HEK293 (cell line): Measurements from ENCODE around the gene SPTBN2.

Experiments
- EGR2 ChIP-seq: fragments of 450-650 bp; formaldehyde crosslinking; IDR thresholded peaks from 2 replicates; pipeline ENCODE4 v1.5.1; 2016; ENCODE audit warnings: low read depth, missing biosample characterization, missing genetic modification characterization
- GLIS1 ChIP-seq: fragments of 450-650 bp; formaldehyde crosslinking; IDR thresholded peaks from 2 replicates; pipeline ENCODE4 v1.5.1; 2016; ENCODE audit warnings: missing biosample characterization, missing genetic modification characterization
- KLF10 ChIP-seq: fragments of 450-650 bp; IDR thresholded peaks from 2 replicates; pipeline ENCODE4 v1.5.1; 2018; ENCODE audit warnings: missing biosample characterization, mild to moderate bottlenecking, missing genetic modification characterization
- MYNN ChIP-seq: fragments of 450-650 bp; formaldehyde crosslinking; IDR thresholded peaks from 2 replicates; pipeline ENCODE4 v1.5.1; 2016; ENCODE audit warnings: missing biosample characterization, missing genetic modification characterization, borderline replicate concordance
- OSR2 ChIP-seq: fragments of 450-650 bp; formaldehyde crosslinking; IDR thresholded peaks from 2 replicates; pipeline ENCODE4 v1.5.1; 2016; ENCODE audit warnings: missing biosample characterization, missing genetic modification characterization
- SCRT2 ChIP-seq: fragments of 450-650 bp; formaldehyde crosslinking; IDR thresholded peaks from 2 replicates; pipeline ENCODE4 v1.5.1; 2016; ENCODE audit warnings: missing biosample characterization, missing genetic modification characterization
- SP2 ChIP-seq: fragments of 450-650 bp; formaldehyde crosslinking; IDR thresholded peaks from 2 replicates; pipeline ENCODE4 v1.5.1; 2016; ENCODE audit warnings: missing biosample characterization, missing genetic modification characterization
- ZBTB20 ChIP-seq: fragments of 450-650 bp; formaldehyde crosslinking; IDR thresholded peaks from 2 replicates; pipeline ENCODE4 v1.5.1; 2016; ENCODE audit warnings: missing biosample characterization, missing genetic modification characterization
- ZBTB48 ChIP-seq: fragments of 450-650 bp; formaldehyde crosslinking; IDR thresholded peaks from 2 replicates; pipeline ENCODE4 v1.5.1; 2016; ENCODE audit warnings: missing biosample characterization, missing genetic modification characterization
- ZBTB7A ChIP-seq: fragments of 450-650 bp; formaldehyde crosslinking; IDR thresholded peaks from 2 replicates; pipeline ENCODE4 v1.5.1; 2016; ENCODE audit warnings: low read depth, missing biosample characterization, missing genetic modification characterization
- ZBTB8A ChIP-seq: fragments of 450-650 bp; formaldehyde crosslinking; IDR thresholded peaks from 2 replicates; pipeline ENCODE4 v1.5.1; 2016; ENCODE audit warnings: missing biosample characterization, missing genetic modification characterization
- ZFP69B ChIP-seq: fragments of 450-650 bp; formaldehyde crosslinking; IDR thresholded peaks from 2 replicates; pipeline ENCODE4 v1.5.1; 2016; ENCODE audit warnings: missing biosample characterization, missing genetic modification characterization
- ZNF175 ChIP-seq: fragments of 450-650 bp; formaldehyde crosslinking; IDR thresholded peaks from 2 replicates; pipeline ENCODE4 v1.5.1; 2016; ENCODE audit warnings: missing biosample characterization, missing genetic modification characterization
- ZNF2 ChIP-seq: fragments of 450-650 bp; formaldehyde crosslinking; IDR thresholded peaks from 2 replicates; pipeline ENCODE4 v1.5.1; 2016; ENCODE audit warnings: missing biosample characterization, missing genetic modification characterization
- ZNF239 ChIP-seq: fragments of 450-650 bp; formaldehyde crosslinking; IDR thresholded peaks from 2 replicates; pipeline ENCODE4 v1.5.1; 2016; ENCODE audit warnings: missing biosample characterization, missing genetic modification characterization
- ZNF248 ChIP-seq: fragments of 450-650 bp; formaldehyde crosslinking; IDR thresholded peaks from 2 replicates; pipeline ENCODE4 v1.5.1; 2017; ENCODE audit warnings: missing biosample characterization, missing genetic modification characterization
- ZNF416 ChIP-seq: fragments of 450-650 bp; formaldehyde crosslinking; IDR thresholded peaks from 2 replicates; pipeline ENCODE4 v1.5.1; 2016; ENCODE audit warnings: missing biosample characterization, missing genetic modification characterization
- ZNF521 ChIP-seq: fragments of 450-650 bp; formaldehyde crosslinking; IDR thresholded peaks from 2 replicates; pipeline ENCODE4 v1.5.1; 2017; ENCODE audit warnings: missing biosample characterization, mild to moderate bottlenecking, missing genetic modification characterization
- ZNF555 ChIP-seq: fragments of 450-650 bp; formaldehyde crosslinking; conservative IDR thresholded peaks from 2 replicates; pipeline ENCODE4 v1.5.1; 2017; ENCODE audit warnings: missing biosample characterization, mild to moderate bottlenecking, missing genetic modification characterization, inconsistent platforms
- ZNF560 ChIP-seq: fragments of 450-650 bp; formaldehyde crosslinking; IDR thresholded peaks from 2 replicates; pipeline ENCODE4 v1.5.1; 2017; ENCODE audit warnings: missing biosample characterization, missing genetic modification characterization, borderline replicate concordance
- ZNF600 ChIP-seq: fragments of 450-650 bp; formaldehyde crosslinking; IDR thresholded peaks from 2 replicates; pipeline ENCODE4 v1.5.1; 2016; ENCODE audit warnings: missing biosample characterization, missing genetic modification characterization
- ZNF623 ChIP-seq: fragments of 450-650 bp; formaldehyde crosslinking; IDR thresholded peaks from 2 replicates; pipeline ENCODE4 v1.5.1; 2016; ENCODE audit warnings: missing biosample characterization, missing genetic modification characterization
- ZNF626 ChIP-seq: fragments of 450-650 bp; sonication (Bioruptor Pico); formaldehyde crosslinking; IDR thresholded peaks from 2 replicates; pipeline ENCODE4 v1.5.1; 2018; ENCODE audit warnings: missing biosample characterization, missing genetic modification characterization, inconsistent platforms
- ZNF76 ChIP-seq: fragments of 450-650 bp; formaldehyde crosslinking; IDR thresholded peaks from 2 replicates; pipeline ENCODE4; 2016; ENCODE audit warnings: low read depth, missing biosample characterization, missing genetic modification characterization, borderline replicate concordance
- ZNF843 ChIP-seq: fragments of 450-650 bp; formaldehyde crosslinking; IDR thresholded peaks from 2 replicates; pipeline ENCODE4 v1.5.1; 2016; ENCODE audit warnings: missing biosample characterization, missing genetic modification characterization
- TF ChIP-seq, protein P1 (sequence below): fragments of 450-650 bp; formaldehyde crosslinking; IDR thresholded peaks from 2 replicates; pipeline ENCODE4 v1.5.1; 2016; ENCODE audit warnings: missing biosample characterization, missing genetic modification characterization
- TF ChIP-seq, protein P2 (sequence below): fragments of 450-650 bp; formaldehyde crosslinking; conservative IDR thresholded peaks from 2 replicates; pipeline ENCODE4 v1.5.1; 2016; ENCODE audit warnings: low read depth, missing biosample characterization, missing genetic modification characterization
- TF ChIP-seq, protein P3 (sequence below): fragments of 450-650 bp; formaldehyde crosslinking; optimal IDR thresholded peaks from 2 replicates; pipeline ENCODE3; 2016; ENCODE audit warnings: missing biosample characterization, mild to moderate bottlenecking, missing genetic modification characterization
- TF ChIP-seq, protein P4 (sequence below): fragments of 450-650 bp; formaldehyde crosslinking; IDR thresholded peaks from 2 replicates; pipeline ENCODE4 v1.5.1; 2016; ENCODE audit warnings: missing biosample characterization, missing genetic modification characterization
- TF ChIP-seq, protein P5 (sequence below): fragments of 450-650 bp; formaldehyde crosslinking; IDR thresholded peaks from 2 replicates; pipeline ENCODE4 v1.5.1; 2016; ENCODE audit warnings: missing biosample characterization, missing genetic modification characterization

Gene SPTBN2

DNA sequence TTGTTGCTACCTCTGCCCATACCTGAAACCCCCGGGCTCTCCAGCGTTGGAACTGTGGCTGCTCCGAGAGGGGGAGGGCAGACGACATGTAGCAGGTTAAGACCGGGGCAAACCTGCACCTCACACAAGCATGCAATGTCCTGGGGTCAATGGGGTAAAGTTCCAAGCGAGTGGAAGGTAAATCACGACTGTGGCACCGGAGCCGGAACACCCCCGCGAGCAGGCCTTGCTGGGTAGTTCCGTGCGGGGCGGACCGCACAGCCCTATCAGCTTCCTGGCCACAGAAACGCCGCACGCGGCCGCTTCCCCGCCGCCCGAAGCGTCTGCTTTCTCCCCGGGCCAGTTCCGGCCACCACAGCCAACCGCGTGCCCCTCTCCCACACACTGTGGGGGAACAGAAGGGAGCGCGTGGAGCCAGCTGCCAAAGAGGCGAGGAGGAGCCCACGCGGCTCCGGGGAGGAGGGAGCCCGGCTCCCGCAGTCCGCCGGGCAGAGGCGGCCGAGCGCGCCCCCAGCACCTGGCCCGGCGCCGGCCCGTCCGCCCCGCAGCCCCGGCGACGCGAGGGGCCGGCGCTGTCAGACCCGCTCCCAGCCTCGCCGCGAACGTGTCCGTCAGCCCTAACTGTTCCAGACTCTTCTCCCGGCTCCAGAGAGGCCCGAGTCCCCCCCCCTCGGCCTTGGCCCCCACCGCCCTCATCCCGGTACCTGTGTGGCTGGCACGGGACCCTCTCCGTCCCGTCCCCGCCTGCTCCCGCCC, 1.6 kb downstream of the SPTBN2 start (continued):
- TF ChIP-seq, protein P1, sequence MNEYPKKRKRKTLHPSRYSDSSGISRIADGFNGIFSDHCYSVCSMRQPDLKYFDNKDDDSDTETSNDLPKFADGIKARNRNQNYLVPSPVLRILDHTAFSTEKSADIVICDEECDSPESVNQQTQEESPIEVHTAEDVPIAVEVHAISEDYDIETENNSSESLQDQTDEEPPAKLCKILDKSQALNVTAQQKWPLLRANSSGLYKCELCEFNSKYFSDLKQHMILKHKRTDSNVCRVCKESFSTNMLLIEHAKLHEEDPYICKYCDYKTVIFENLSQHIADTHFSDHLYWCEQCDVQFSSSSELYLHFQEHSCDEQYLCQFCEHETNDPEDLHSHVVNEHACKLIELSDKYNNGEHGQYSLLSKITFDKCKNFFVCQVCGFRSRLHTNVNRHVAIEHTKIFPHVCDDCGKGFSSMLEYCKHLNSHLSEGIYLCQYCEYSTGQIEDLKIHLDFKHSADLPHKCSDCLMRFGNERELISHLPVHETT (tag by site-specific recombination) = no peak
- TF ChIP-seq, protein P2, sequence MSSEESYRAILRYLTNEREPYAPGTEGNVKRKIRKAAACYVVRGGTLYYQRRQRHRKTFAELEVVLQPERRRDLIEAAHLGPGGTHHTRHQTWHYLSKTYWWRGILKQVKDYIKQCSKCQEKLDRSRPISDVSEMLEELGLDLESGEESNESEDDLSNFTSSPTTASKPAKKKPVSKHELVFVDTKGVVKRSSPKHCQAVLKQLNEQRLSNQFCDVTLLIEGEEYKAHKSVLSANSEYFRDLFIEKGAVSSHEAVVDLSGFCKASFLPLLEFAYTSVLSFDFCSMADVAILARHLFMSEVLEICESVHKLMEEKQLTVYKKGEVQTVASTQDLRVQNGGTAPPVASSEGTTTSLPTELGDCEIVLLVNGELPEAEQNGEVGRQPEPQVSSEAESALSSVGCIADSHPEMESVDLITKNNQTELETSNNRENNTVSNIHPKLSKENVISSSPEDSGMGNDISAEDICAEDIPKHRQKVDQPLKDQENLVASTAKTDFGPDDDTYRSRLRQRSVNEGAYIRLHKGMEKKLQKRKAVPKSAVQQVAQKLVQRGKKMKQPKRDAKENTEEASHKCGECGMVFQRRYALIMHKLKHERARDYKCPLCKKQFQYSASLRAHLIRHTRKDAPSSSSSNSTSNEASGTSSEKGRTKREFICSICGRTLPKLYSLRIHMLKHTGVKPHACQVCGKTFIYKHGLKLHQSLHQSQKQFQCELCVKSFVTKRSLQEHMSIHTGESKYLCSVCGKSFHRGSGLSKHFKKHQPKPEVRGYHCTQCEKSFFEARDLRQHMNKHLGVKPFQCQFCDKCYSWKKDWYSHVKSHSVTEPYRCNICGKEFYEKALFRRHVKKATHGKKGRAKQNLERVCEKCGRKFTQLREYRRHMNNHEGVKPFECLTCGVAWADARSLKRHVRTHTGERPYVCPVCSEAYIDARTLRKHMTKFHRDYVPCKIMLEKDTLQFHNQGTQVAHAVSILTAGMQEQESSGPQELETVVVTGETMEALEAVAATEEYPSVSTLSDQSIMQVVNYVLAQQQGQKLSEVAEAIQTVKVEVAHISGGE (tag by site-specific recombination) = peak; percentile 75
- TF ChIP-seq SP2 = peak; percentile 34
- TF ChIP-seq ZNF521 (tag by site-specific recombination) = no peak
- TF ChIP-seq ZNF239 (tag by site-specific recombination) = no peak
- TF ChIP-seq, protein P3, sequence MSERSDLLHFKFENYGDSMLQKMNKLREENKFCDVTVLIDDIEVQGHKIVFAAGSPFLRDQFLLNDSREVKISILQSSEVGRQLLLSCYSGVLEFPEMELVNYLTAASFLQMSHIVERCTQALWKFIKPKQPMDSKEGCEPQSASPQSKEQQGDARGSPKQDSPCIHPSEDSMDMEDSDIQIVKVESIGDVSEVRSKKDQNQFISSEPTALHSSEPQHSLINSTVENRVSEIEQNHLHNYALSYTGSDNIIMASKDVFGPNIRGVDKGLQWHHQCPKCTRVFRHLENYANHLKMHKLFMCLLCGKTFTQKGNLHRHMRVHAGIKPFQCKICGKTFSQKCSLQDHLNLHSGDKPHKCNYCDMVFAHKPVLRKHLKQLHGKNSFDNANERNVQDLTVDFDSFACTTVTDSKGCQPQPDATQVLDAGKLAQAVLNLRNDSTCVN (tag by site-specific recombination) = peak; percentile 70
- peak; percentile 49 for TF ChIP-seq ZBTB20 (tag by site-specific recombination)
- 0 out of 2 replicates have a peak, but pooled peaks have one; percentile 40 for TF ChIP-seq ZNF2 (tag by site-specific recombination)
- peak; percentile 81 for TF ChIP-seq EGR2 (tag by site-specific recombination)
- TF ChIP-seq, protein P4, sequence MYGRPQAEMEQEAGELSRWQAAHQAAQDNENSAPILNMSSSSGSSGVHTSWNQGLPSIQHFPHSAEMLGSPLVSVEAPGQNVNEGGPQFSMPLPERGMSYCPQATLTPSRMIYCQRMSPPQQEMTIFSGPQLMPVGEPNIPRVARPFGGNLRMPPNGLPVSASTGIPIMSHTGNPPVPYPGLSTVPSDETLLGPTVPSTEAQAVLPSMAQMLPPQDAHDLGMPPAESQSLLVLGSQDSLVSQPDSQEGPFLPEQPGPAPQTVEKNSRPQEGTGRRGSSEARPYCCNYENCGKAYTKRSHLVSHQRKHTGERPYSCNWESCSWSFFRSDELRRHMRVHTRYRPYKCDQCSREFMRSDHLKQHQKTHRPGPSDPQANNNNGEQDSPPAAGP (tag by site-specific recombination) = no peak
- TF ChIP-seq ZNF175 (tag by site-specific recombination) = no peak
- TF ChIP-seq ZNF623 (tag by site-specific recombination) = peak; percentile 50
- no peak for TF ChIP-seq ZNF626 (tag by site-specific recombination)
- TF ChIP-seq ZNF76 = 0 out of 2 replicates have a peak, but pooled peaks have one; percentile 34
- TF ChIP-seq ZBTB8A = peak; percentile 58
- TF ChIP-seq ZBTB7A (tag by site-specific recombination) = no peak
- TF ChIP-seq ZNF600 = peak; percentile 71; the same call in 1 of the 2 replicates
- TF ChIP-seq ZNF555 (tag by site-specific recombination) = no peak
- TF ChIP-seq SCRT2 = no peak
- TF ChIP-seq ZBTB48 = no peak
- TF ChIP-seq ZNF416 = no peak
- no peak for TF ChIP-seq ZNF560
- TF ChIP-seq ZFP69B (tag by site-specific recombination) = no peak
- no peak for TF ChIP-seq OSR2 (tag by site-specific recombination)
- TF ChIP-seq GLIS1 (tag by site-specific recombination) = peak; percentile 13; the same call in 1 of the 2 replicates
- TF ChIP-seq, protein P5, sequence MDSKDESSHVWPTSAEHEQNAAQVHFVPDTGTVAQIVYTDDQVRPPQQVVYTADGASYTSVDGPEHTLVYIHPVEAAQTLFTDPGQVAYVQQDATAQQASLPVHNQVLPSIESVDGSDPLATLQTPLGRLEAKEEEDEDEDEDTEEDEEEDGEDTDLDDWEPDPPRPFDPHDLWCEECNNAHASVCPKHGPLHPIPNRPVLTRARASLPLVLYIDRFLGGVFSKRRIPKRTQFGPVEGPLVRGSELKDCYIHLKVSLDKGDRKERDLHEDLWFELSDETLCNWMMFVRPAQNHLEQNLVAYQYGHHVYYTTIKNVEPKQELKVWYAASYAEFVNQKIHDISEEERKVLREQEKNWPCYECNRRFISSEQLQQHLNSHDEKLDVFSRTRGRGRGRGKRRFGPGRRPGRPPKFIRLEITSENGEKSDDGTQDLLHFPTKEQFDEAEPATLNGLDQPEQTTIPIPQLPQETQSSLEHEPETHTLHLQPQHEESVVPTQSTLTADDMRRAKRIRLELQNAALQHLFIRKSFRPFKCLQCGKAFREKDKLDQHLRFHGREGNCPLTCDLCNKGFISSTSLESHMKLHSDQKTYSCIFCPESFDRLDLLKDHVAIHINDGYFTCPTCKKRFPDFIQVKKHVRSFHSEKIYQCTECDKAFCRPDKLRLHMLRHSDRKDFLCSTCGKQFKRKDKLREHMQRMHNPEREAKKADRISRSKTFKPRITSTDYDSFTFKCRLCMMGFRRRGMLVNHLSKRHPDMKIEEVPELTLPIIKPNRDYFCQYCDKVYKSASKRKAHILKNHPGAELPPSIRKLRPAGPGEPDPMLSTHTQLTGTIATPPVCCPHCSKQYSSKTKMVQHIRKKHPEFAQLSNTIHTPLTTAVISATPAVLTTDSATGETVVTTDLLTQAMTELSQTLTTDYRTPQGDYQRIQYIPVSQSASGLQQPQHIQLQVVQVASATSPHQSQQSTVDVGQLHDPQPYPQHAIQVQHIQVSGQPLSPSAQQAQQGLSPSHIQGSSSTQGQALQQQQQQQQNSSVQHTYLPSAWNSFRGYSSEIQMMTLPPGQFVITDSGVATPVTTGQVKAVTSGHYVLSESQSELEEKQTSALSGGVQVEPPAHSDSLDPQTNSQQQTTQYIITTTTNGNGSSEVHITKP (tag by site-specific recombination) = peak; percentile 85
- TF ChIP-seq ZNF843 (tag by site-specific recombination) = no peak
- TF ChIP-seq ZNF248 (tag by site-specific recombination) = no peak
- TF ChIP-seq MYNN (tag by site-specific recombination) = no peak
- no peak for TF ChIP-seq KLF10
